Left ventricle myocardium superior (tissue), 1 donor: ENCODE data around the gene CNNM4. TPM values are rescaled to one million over a fixed set of nuclear protein-coding genes. Genes with fewer than 3 reads are reported as not detected.
"Not testable (repeated sequence)": the region's sequence is repeated elsewhere in the genome, so short reads cannot be mapped to it uniquely, and the experiment has no call there.

Experiments
- ATAC-seq: fragments of 200-7000 bp; cut with Tn5 transposase; one replicate; pipeline ENCODE4 v1.9.1; 2020; ENCODE audit warnings: mild to moderate bottlenecking, moderate library complexity
- DNase-seq: peaks from one replicate; pipeline ENCODE4 v3.0.0-alpha.2; 2020
- intact Hi-C: fragments of 100-400 bp; cut with micrococcal nuclease; formaldehyde crosslinking; loops from one replicate; pipeline ENCODE4 v1.11.0; 2022
- total RNA-seq: library from RNA; stranded (reverse); fragmentation: NEBNext Ultra II Directional; extraction: Animal tissue kit (Norgen Biotek cat#: 25700); gene quantifications from one replicate; pipeline ENCODE4 v1.2.1, GENCODE V29; 2021
- donor health status: DM: no; HTN: yes; CAD: no; lungs with severe emphysema.

The CNNM4 gene
- total RNA-seq, 1 donor from 2014 or later = 30.8 TPM

- intact Hi-C loops = no loop called here
- DNase-seq (no peak), ATAC-seq (no peak)
Measured at GRCh38 chr2:96783388-96783787, 22.7 kb downstream of the CNNM4 start.

GRCh38 chr2:96787411-96787810 lies 26.7 kb downstream of the CNNM4 start:
- intact Hi-C loops = no loop called here
- ATAC-seq (no peak), DNase-seq (no peak)

GRCh38 chr2:96788442-96789244 lies 27.9 kb downstream of the CNNM4 start:
- peak; percentile 84 for DNase-seq
- ATAC-seq = peak; percentile 88
- intact Hi-C loops = no loop called here

- DNase-seq = no peak
- intact Hi-C loops = no loop called here
- peak; percentile 29 for ATAC-seq
Measured at GRCh38 chr2:96789245-96789617, 28.5 kb downstream of the CNNM4 start.

GRCh38 chr2:96792772-96793749 lies 32.4 kb downstream of the CNNM4 start:
- intact Hi-C loops = no loop called here
- peak; percentile 71 for ATAC-seq
- peak; percentile 53 for DNase-seq

- DNase-seq = no peak
- intact Hi-C loops = no loop called here
- ATAC-seq = no peak
Measured at GRCh38 chr2:96795076-96795475, 34.4 kb downstream of the CNNM4 start.

- DNase-seq, intact Hi-C loops, ATAC-seq: not testable (repeated sequence)
Measured at GRCh38 chr2:96796497-96796896, 35.8 kb downstream of the CNNM4 start.

GRCh38 chr2:96797066-96797625 lies 36.4 kb downstream of the CNNM4 start:
- intact Hi-C loops = no loop called here
- ATAC-seq = no peak
- DNase-seq = no peak

GRCh38 chr2:96798733-96799622 lies 38.3 kb downstream of the CNNM4 start:
- intact Hi-C loops = no loop called here
- no peak for DNase-seq
- ATAC-seq = no peak

- ATAC-seq = no peak
- no peak for DNase-seq
- intact Hi-C loops = no loop called here
Measured at GRCh38 chr2:96799623-96799935, 38.9 kb downstream of the CNNM4 start.

- intact Hi-C loops = no loop called here
- no peak for DNase-seq
- peak; percentile 5 for ATAC-seq
Measured at GRCh38 chr2:96800061-96801004, 39.6 kb downstream of the CNNM4 start.

- ATAC-seq (peak; percentile 92), DNase-seq (peak; percentile 86)
- intact Hi-C loops = no loop called here
Measured at GRCh38 chr2:96801005-96801785, 40.5 kb downstream of the CNNM4 start.

GRCh38 chr2:96801786-96802595 lies 41.3 kb downstream of the CNNM4 start:
- ATAC-seq = no peak
- intact Hi-C loops = no loop called here
- no peak for DNase-seq

GRCh38 chr2:96802721-96803120 lies 42.0 kb downstream of the CNNM4 start:
- intact Hi-C loops = no loop called here
- ATAC-seq (no peak), DNase-seq (no peak)

- ATAC-seq = no peak
- DNase-seq = no peak
- intact Hi-C loops = no loop called here
Measured at GRCh38 chr2:96804986-96805385, 44.3 kb downstream of the CNNM4 start.

- ATAC-seq, intact Hi-C loops, DNase-seq: not testable (repeated sequence)
Measured at GRCh38 chr2:96805946-96806345, 45.2 kb downstream of the CNNM4 start.
